Measurements from ENCODE around the gene PRSS36.
A peak's percentile ranks its signal among the peaks of the same experiment; 100 is the strongest.
"Not testable (repeated sequence)": the region's sequence is repeated elsewhere in the genome, so short reads cannot be mapped to it uniquely, and the experiment has no call there.

The PRSS36 gene

GRCh38 chr16:31105677-31106213, 44.1 kb downstream of the PRSS36 start (continued):
- TF ChIP-seq ZNF175 (tag by site-specific recombination; IDR thresholded peaks at IDR 0.05) = no peak
- TF ChIP-seq ZBTB20 (tag by site-specific recombination; IDR thresholded peaks at IDR 0.05) = no peak
- peak; percentile 30; the same call in 1 of the 2 replicates for TF ChIP-seq EGR2 (tag by site-specific recombination; IDR thresholded peaks at IDR 0.05; ENCODE audit: low read depth)
- TF ChIP-seq PRDM6 (tag by site-specific recombination; IDR thresholded peaks at IDR 0.05) = no peak
- TF ChIP-seq ZSCAN30 (tag by site-specific recombination; IDR thresholded peaks at IDR 0.05) = peak; percentile 54
- no peak for TF ChIP-seq PBX3 (CRISPR knock-in tag; IDR thresholded peaks at IDR 0.05)
- no peak for TF ChIP-seq ZBTB7A (tag by site-specific recombination; IDR thresholded peaks at IDR 0.05; ENCODE audit: low read depth)
- TF ChIP-seq ZNF548 (tag by site-specific recombination; IDR thresholded peaks at IDR 0.05) = no peak
- TF ChIP-seq REST (tag by site-specific recombination; IDR thresholded peaks at IDR 0.05) = no peak
- no peak for TF ChIP-seq KLF10 (tag by site-specific recombination; IDR thresholded peaks at IDR 0.05)
- no peak for TF ChIP-seq SP2 (tag by site-specific recombination; IDR thresholded peaks at IDR 0.05)
- TF ChIP-seq ZNF433 (tag by site-specific recombination; IDR thresholded peaks at IDR 0.05; ENCODE audit: low read depth) = no peak
- TF ChIP-seq ZBTB21 (tag by site-specific recombination; IDR thresholded peaks at IDR 0.05) = 0 out of 2 replicates have a peak, but pooled peaks have one; percentile 11
- peak; percentile 75; the same call in 1 of the 2 replicates for TF ChIP-seq ZXDB (tag by site-specific recombination; IDR thresholded peaks at IDR 0.05)
- TF ChIP-seq ZNF658 (tag by site-specific recombination; IDR thresholded peaks at IDR 0.05) = no peak
- no peak for TF ChIP-seq ZNF707 (tag by site-specific recombination; IDR thresholded peaks at IDR 0.05)
- TF ChIP-seq PRDM2 (tag by site-specific recombination; IDR thresholded peaks at IDR 0.05; ENCODE audit: borderline replicate concordance) = no peak
- no peak for TF ChIP-seq ZBTB17 (tag by site-specific recombination; IDR thresholded peaks at IDR 0.05)
- TF ChIP-seq ZNF398 (tag by site-specific recombination; IDR thresholded peaks at IDR 0.05) = no peak

GRCh38 chr16:31100876-31101641, 48.8 kb downstream of the PRSS36 start:
- not testable (repeated sequence) for H3K27ac ChIP-seq (ENCODE audit: extremely low read depth, low read depth, low read length); H3K36me3 ChIP-seq (ENCODE audit: control insufficient read depth in 2 of 2, insufficient read depth in 1 of 2, low read length in 2 of 2); H3K4me3 ChIP-seq (ENCODE audit: low read depth, low read length); H3K9me3 ChIP-seq (ENCODE audit: control insufficient read depth, insufficient read depth, low read depth, low read length); H3K4me1 ChIP-seq (ENCODE audit: control insufficient read depth, insufficient read depth, low read length)
- POLR2A ChIA-PET = interaction anchor here (0.8 to 1.6 kb wide), 6 partner anchors 13 to 772 kb away, joined by 3 to 6 read pairs (median 4); partner anchors contain the start of genes FUS, KAT8, ZNF267 and ZNF646
- CTCF ChIA-PET = interaction anchor here (1.4 kb wide), 1 partner anchor 42 kb away, joined by 4 read pairs; no protein-coding TSS in a partner anchor
